AG10803 (cell line): ENCODE results near the gene APOL1.

Experiments
- DNase-seq: peaks from one replicate; pipeline ENCODE4 v3.0.0; 2010; ENCODE audit warnings: low read depth
- H3K4me3 ChIP-seq: 2 replicates; pipeline ENCODE4 v1.5.1; 2011; ENCODE audit warnings: mild to moderate bottlenecking, low read length, control low read depth
- TF ChIP-seq, protein P1 (sequence below): conservative IDR thresholded peaks from 2 replicates; pipeline ENCODE4 v1.5.1; 2011; ENCODE audit warnings: mild to moderate bottlenecking, low read length, control low read depth, inconsistent platforms

Gene APOL1

DNA sequence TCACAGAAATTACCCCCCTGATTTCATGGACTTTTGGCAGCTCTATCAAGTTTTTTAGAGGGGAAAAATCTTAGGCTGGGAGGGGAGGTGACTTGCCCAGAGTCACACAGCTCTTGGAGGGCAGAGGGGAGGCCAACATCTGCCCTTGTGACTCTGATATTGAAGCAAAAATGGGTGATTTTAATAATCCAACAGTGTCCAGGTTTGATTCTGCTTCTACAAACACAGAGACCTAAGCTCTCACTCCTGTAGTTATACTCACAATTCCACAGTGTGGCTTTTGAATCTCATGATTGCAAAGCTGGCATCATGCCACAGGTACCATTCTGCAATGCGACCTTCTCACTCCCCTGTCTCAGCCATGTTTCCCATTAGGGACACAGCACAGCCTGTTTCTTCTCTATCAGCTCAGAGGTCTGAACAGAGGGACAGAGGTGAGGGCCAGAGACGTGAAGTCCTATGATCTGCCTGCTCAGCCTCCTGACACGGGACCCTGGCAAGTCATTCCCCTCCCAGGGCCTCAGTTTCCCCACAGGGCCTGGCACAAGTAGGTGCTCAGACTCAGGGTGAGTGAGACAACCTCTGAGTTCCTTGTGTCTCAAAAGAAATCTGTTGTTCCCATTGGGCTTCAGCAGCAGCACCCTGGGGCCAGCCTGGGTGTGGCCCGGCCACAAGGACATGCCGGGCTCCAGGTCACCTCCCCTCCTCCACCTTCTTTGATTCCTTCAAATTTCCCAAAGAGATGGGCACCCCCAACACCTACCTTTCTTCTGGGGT is 14.4 kb upstream of the APOL1 start:
- DNase-seq = no peak
- TF ChIP-seq, protein P1, sequence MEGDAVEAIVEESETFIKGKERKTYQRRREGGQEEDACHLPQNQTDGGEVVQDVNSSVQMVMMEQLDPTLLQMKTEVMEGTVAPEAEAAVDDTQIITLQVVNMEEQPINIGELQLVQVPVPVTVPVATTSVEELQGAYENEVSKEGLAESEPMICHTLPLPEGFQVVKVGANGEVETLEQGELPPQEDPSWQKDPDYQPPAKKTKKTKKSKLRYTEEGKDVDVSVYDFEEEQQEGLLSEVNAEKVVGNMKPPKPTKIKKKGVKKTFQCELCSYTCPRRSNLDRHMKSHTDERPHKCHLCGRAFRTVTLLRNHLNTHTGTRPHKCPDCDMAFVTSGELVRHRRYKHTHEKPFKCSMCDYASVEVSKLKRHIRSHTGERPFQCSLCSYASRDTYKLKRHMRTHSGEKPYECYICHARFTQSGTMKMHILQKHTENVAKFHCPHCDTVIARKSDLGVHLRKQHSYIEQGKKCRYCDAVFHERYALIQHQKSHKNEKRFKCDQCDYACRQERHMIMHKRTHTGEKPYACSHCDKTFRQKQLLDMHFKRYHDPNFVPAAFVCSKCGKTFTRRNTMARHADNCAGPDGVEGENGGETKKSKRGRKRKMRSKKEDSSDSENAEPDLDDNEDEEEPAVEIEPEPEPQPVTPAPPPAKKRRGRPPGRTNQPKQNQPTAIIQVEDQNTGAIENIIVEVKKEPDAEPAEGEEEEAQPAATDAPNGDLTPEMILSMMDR = no peak
- peak overlapping the region; percentile 74 for H3K4me3 ChIP-seq

DNA sequence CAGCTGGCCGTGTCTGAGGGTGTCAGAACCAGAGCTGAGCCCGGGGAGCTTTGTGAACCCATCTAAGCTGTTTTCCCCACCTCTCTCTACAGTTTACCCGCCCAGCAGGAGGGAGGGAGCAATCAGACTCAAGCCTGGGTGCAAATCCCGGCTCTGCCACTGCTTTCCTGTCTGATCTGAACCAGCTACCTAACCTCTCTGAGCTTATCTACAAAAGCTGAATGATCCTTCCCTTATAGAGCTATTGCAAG is 13.9 kb upstream of the APOL1 start:
- TF ChIP-seq, protein P1 = no peak
- H3K4me3 ChIP-seq = peak overlapping the region; percentile 74
- no peak for DNase-seq

DNA sequence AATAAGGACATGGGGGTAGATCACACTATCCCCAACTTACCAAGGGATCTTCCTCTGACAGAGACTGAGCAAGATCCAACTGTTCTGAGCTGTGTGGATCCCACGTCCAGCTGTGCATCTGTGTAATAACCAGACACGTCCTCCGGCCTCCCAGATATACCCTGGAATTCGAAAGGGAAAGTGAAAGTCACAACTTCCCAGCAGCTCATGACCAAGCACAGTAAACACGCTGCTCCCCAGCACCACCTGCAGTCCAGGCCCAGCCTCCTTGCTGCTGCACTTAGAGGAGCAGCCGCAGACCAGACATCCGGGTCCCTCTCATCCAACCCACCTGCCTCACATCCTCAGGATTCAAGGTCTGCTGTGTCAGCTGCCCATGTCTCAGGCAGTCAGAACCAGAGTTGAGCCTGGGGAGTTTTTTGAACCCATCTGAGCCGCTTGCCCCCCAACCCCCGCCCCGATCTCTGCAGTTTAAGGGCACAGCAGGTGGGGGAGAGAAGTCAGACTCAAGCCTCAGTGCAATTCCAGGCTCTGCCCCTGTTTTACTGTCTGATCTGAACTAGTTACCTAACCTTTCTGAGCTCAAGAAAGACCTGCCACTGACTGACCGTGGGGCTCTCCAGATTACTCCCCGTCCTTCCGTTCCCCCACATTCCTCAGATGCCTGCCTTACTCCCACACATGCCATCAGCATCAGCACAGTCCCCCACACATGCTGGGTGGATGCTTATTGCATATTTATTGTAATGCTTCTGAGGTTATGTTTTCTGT is 13.3 kb upstream of the APOL1 start, which contains the start of gene APOL2:
Gene APOL2, minus strand, starts transcription at position 127 of the 771 bp plus-strand sequence. CDS start 6,365 bp downstream, outside the sequence.
- peak within 1 kb of the TSS; percentile 74 for H3K4me3 ChIP-seq
- TF ChIP-seq, protein P1 = peak; percentile 77
- DNase-seq = peak; percentile 91

DNA sequence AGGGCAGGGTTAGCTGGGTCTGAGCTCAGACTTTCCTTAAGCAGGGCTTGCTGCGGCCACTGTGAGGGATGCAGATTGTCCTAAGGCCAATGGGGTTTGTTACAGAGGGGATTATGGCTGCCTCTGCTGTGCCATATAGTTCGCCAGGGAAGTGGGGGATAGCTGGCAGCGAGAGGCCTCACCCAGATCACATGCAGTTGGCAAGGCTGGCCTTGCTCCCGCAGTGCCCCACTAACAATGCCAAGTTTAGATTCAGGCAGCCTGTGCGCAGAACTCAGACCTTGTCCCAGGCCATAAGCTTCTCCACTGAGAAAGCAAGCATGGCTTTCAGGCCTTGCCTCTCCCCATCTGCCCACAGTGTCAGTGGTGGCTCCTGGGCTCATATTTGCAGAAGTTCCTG is 8.9 kb upstream of the APOL1 start:
- TF ChIP-seq, protein P1 = no peak
- DNase-seq = no peak
- no peak overlapping the region for H3K4me3 ChIP-seq

DNA sequence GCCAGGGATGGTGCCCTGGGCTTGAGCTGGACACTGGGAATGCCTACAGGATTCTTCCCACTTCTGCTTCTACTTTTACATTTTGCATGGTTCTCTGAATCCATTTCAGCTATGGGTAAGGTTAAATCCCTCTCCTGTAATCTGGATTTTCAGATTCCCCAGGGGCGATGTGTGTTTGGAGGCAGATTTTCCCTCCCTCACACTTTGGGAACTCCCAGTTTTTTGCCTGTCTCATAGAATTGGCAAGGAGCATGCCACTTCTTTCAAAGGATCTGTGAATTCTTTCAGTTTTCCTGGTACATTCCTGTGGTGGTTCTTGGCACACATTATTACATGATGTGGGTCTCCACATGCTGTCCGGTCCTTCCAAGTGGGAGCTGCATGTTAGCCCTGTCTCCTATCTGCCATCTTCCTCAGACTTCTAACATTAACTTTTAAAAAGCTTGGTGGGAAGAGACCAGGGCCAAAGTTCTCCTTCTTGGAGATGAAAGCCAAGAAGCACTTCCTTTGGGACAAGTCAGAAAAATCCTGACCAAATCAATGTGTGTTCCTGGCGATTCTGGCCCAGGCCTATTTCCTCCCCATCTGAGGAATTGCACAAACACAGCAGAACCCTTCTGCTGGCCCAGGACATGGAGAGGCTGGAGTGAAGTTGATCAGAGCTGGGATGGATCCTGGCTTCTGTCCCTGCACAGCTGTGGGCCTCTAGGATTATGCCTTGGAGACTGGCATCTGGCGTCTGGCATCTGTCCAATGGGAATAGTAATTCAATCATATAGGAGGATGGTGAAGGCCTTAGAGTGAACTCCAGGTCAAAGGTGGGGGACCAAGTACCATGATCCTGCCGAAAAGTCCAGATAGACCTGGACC is 8.2 kb upstream of the APOL1 start:
- peak; percentile 88 for DNase-seq
- TF ChIP-seq, protein P1 = no peak
- H3K4me3 ChIP-seq = no peak overlapping the region

DNA sequence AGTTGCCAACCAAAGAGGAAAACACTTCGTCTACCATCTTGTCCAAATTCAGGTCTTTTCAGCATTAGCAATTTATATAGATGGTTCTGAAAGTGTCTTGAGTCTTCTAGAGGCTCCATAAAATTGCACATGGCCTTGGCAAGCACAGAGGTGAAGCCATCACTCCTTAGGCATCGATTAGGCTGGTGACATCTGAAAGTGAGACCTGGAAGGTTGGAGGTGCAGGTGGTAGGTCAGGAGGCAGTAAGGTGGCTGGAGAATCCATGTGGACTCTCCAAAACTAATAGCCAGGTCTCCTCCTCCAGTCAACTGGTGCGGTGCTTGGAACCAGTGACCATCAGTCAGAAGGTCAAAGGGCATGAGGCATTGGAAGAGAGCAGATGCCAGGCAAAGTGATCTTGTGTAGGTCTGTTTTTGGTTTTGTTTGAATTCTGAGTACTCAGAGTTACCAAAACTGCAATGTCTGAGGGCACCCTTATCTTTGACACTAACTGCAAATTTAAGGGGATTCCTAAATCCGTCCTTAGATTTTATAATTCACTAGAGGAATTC is 7.1 kb upstream of the APOL1 start:
- H3K4me3 ChIP-seq = no peak overlapping the region
- DNase-seq = no peak
- TF ChIP-seq, protein P1 = no peak
